CD4-positive, alpha-beta memory T cell (primary cell): ENCODE data around the gene C6orf136. TPM values are rescaled to one million over a fixed set of nuclear protein-coding genes. Genes with fewer than 3 reads are reported as not detected.

Source experiments
- CTCF ChIA-PET: fragments of 350-600 bp; sonication (Branson Sonifier 250); formaldehyde crosslinking; loops from one replicate; lab custom pipeline; 2021; ENCODE audit warnings: inconsistent platforms; ENCODE audit not compliant: partially characterized antibody; lab: Charles Lee
- POLR2A ChIA-PET: fragments of 350-600 bp; sonication (Branson Sonifier 250); formaldehyde crosslinking; loops from one replicate; lab custom pipeline; 2021; ENCODE audit not compliant: partially characterized antibody; lab: Charles Lee
- DNase-seq, 5 donors: peaks; one replicate each; pipeline versions ENCODE4 v3.0.0 to v3.0.0-alpha.2; 2020 to 2022; ENCODE audit warnings: mixed read lengths in 1 of 5
- H3K27ac ChIP-seq: one replicate; pipeline ENCODE4 v1.7.0; 2013; ENCODE audit warnings: low read depth, low read length
- H3K27me3 ChIP-seq: 2 replicates; pipeline ENCODE4 v1.7.0; 2013; ENCODE audit warnings: mild to moderate bottlenecking, low read length, moderate library complexity; ENCODE audit not compliant: insufficient read depth
- H3K36me3 ChIP-seq: 2 replicates; pipeline ENCODE4 v1.7.0; 2013; ENCODE audit warnings: mild to moderate bottlenecking, low read length, moderate library complexity; ENCODE audit not compliant: insufficient read depth
- H3K4me1 ChIP-seq: 2 replicates; pipeline ENCODE4 v1.7.0; 2013; ENCODE audit warnings: mild to moderate bottlenecking, low read length, moderate library complexity; ENCODE audit not compliant: insufficient read depth
- H3K4me3 ChIP-seq, 2 donors: one replicate each; pipeline ENCODE4 v1.7.0; 2013; ENCODE audit warnings: low read length in 2 of 2, mild to moderate bottlenecking in 1 of 2
- H3K9me3 ChIP-seq, 2 donors: one replicate each; pipeline ENCODE4 v1.7.0; 2013; ENCODE audit warnings: low read length in 2 of 2, control low read depth in 1 of 2; ENCODE audit not compliant: control insufficient read depth in 1 of 2
- H3K27ac Mint-ChIP-seq, 7 donors: one replicate each; pipeline ENCODE4 v1.8.0; 2020 to 2021; ENCODE audit warnings: mixed read lengths in 7 of 7, mild to moderate bottlenecking in 6 of 7, inconsistent platforms in 3 of 7, moderate library complexity in 3 of 7
- H3K27me3 Mint-ChIP-seq, 2 donors: one replicate each; pipeline ENCODE4 v1.8.0; 2020 to 2021; ENCODE audit warnings: mixed read lengths in 2 of 2
- H3K36me3 Mint-ChIP-seq, 2 donors: one replicate each; pipeline ENCODE4 v1.8.0; 2020 to 2021; ENCODE audit warnings: mixed read lengths in 2 of 2, inconsistent platforms in 1 of 2, mild to moderate bottlenecking in 1 of 2
- H3K4me1 Mint-ChIP-seq, 4 donors: one replicate each; pipeline ENCODE4 v1.8.0; 2020 to 2021; ENCODE audit warnings: mixed read lengths in 4 of 4, mild to moderate bottlenecking in 1 of 4
- H3K4me3 Mint-ChIP-seq, 8 donors: one replicate each; pipeline ENCODE4 v1.8.0; 2020 to 2021; ENCODE audit warnings: mixed read lengths in 8 of 8, mild to moderate bottlenecking in 7 of 8, moderate library complexity in 6 of 8, inconsistent platforms in 3 of 8
- H3K9me3 Mint-ChIP-seq, 8 donors: one replicate each; pipeline ENCODE4 v1.8.0; 2020 to 2021; ENCODE audit warnings: mixed read lengths in 8 of 8, mild to moderate bottlenecking in 5 of 8, inconsistent platforms in 3 of 8, moderate library complexity in 1 of 8
- intact Hi-C: fragments of 100-400 bp; cut with micrococcal nuclease; formaldehyde crosslinking; loops from one replicate; pipeline ENCODE4 v1.15.1; 2023
- polyA plus RNA-seq, 2 donors: library from polyadenylated mRNA; unstranded; fragments of 300-500 nt; fragmentation: Illumina TruSeq; gene quantifications; one replicate each; pipeline ENCODE4 v1.2.3, GENCODE V29; 2021
- total RNA-seq, 2 experiments: library from RNA; stranded (reverse); gene quantifications; one replicate each; pipeline ENCODE4 v1.2.3, GENCODE V29; 2021

Gene C6orf136
- total and polyA plus RNA-seq, 4 experiments from 2014 or later: 6.2 to 35.0 (median 22.7) TPM

DNA sequence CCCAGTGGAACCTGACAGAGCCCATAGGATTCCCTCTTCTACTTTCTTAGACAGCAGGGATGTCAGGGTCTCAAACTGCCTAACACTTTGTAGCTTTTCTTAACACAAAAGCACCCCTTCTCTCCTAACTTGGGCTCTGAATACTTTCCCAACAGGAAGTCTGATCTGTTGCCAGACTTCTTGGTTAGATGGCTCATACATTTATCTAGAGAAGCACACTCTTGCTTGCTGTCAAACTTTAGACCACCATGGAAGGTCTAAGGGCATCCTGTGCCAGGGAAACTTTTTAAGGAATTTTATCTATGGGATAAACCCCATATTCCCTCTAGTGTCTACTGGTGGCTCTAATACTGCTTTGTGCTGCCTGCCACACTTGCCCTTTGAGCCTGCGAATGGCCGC is 3.3 kb upstream of the C6orf136 start:
- Histone ChIP-seq H3K9me3 (no peaks in the 10 kb centered on the region), H3K27me3 (no peaks in the 10 kb centered on the region), H3K36me3 (no peaks in the 10 kb centered on the region), H3K27ac (no peak overlapping the region), H3K4me1 (peaks cover 20% of the 10 kb centered on the region), H3K4me3 (no peak overlapping the region)
- ChIA-PET POLR2A (interaction anchor here (5.8 kb wide), 1 partner anchor 29 kb away, joined by 58 read pairs; no protein-coding TSS in a partner anchor), CTCF (no interaction called here)
- Mint-ChIP-seq H3K9me3 (no peaks in the 10 kb centered on the region), H3K36me3 (peaks cover 9 to 10% of the 10 kb centered on the region in 2 donors), H3K27ac (peak overlapping the region in 2 of 7 donors; percentile 38 to 58), H3K27me3 (no peaks in the 10 kb centered on the region), H3K4me1 (peaks cover 16 to 26% (median 24%) of the 10 kb centered on the region in 4 donors), H3K4me3 (no peak overlapping the region)
- DNase-seq: no peak
- intact Hi-C loops: no loop called here

GRCh38 chr6:30644769-30645168 is 2.2 kb upstream of the C6orf136 start:
- no peaks in the 10 kb centered on the region for H3K27me3 Mint-ChIP-seq
- peak overlapping the region in 3 of 7 donors; percentile 63 to 80 (median 78) for H3K27ac Mint-ChIP-seq
- ChIA-PET CTCF (interaction anchor here (0.7 to 1.6 kb wide), 5 partner anchors 19 to 161 kb away, joined by 3 to 4 read pairs (median 3); partner anchors contain the start of genes ATAT1 and IER3), POLR2A (interaction anchor here (2.4 to 5.8 kb wide), 2 partner anchors 27 to 30 kb away, joined by 16 to 58 read pairs; partner anchors contain the start of genes MRPS18B and PPP1R10)
- peaks cover 9 to 12% of the 10 kb centered on the region in 2 donors for H3K36me3 Mint-ChIP-seq
- Histone ChIP-seq H3K4me1 (peaks cover 20% of the 10 kb centered on the region), H3K36me3 (no peaks in the 10 kb centered on the region), H3K27me3 (no peaks in the 10 kb centered on the region), H3K4me3 (no peak overlapping the region), H3K27ac (no peak overlapping the region), H3K9me3 (no peaks in the 10 kb centered on the region)
- H3K9me3 Mint-ChIP-seq: no peaks in the 10 kb centered on the region
- no peak overlapping the region for H3K4me3 Mint-ChIP-seq
- peaks cover 18 to 29% (median 26%) of the 10 kb centered on the region in 4 donors for H3K4me1 Mint-ChIP-seq
- DNase-seq: no peak
- intact Hi-C loops: no loop called here

DNA sequence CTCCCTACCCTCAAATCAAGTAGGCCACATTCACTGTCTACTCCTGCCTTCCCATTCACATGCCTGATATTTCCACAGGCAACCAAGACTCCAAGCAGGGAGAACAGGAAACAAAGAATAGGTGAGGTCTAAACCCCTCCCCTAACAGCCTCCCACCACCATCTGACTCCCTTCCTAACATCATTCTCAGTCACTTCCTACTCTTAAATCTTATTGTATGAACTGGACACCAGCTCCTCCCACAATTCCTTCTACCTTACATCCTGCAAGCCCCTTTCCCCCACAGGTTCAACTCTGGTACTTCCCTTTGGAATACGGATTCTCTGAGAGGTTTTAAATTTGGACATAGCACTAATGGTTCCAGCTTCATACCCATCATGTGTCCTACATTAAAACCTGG is 944 bp upstream of the C6orf136 start:
- H3K4me3 ChIP-seq: peak overlapping the region in 1 of 2 donors; percentile 91
- intact Hi-C loops: no loop called here
- H3K4me1 ChIP-seq: peaks cover 20% of the 10 kb centered on the region
- peak overlapping the region in 7 of 8 donors; percentile 3 to 91 (median 87) for H3K4me3 Mint-ChIP-seq
- peaks cover 18 to 29% (median 24%) of the 10 kb centered on the region in 4 donors for H3K4me1 Mint-ChIP-seq
- no peaks in the 10 kb centered on the region for H3K27me3 ChIP-seq
- peaks cover 2% of the 10 kb centered on the region for H3K36me3 ChIP-seq
- peak overlapping the region; percentile 89 for H3K27ac ChIP-seq
- no peaks in the 10 kb centered on the region for H3K27me3 Mint-ChIP-seq
- H3K27ac Mint-ChIP-seq: peak overlapping the region in 6 of 7 donors; percentile 17 to 91 (median 84)
- CTCF ChIA-PET: interaction anchor here (1.3 to 1.7 kb wide), 4 partner anchors 16 to 163 kb away, joined by 4 to 6 read pairs (median 5); no protein-coding TSS in a partner anchor
- POLR2A ChIA-PET: interaction anchor here (1.1 to 5.8 kb wide), 9 partner anchors 20 to 153 kb away, joined by 3 to 58 read pairs (median 5); partner anchors contain the start of genes ATAT1, DHX16, MDC1 and MRPS18B
- H3K9me3 Mint-ChIP-seq: no peaks in the 10 kb centered on the region
- no peaks in the 10 kb centered on the region for H3K9me3 ChIP-seq
- H3K36me3 Mint-ChIP-seq: peaks cover 12 to 17% of the 10 kb centered on the region in 2 donors
- no peak for DNase-seq

DNA sequence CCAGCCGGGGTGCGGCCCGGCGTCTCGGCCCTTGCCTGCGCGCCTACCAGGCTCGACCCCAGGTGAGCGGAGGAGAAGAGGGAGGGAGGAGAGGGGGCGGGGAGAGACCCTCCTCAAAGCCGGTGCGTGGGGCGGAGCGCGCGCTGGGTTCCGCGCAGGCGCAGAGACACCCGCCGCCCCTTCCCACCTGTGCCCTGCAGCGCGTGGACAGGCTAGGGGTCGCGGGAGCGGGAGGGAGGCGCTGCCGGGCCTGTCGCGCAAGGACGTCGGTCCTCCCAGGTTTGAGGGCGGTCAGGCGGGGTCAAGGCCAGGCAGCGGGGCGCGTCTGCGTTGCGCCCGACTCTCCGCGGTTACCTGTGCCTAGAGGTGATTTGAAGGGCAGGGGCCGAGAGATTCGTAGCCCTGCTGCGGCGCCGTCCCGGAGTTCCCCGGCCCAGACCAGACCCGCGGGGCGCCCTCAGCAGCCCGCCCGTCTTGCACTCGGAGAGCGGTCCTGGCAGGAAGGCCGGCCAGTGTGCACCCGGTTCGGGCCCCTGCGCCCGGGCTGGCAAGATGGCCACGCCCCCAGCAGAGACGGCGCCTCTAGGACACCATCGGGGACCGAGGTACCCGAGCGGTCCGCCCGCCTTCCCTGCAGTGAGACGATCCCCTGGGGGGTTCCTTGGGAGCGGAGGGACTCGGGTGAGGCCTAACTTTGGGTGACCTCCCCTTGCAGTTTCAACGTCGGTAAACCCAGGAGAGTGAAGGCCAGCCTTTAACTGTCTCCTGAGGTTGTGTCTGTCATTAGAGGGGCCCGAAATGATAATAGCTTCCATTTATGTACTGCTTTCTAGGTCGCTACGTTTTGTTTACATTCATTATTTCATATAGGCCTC is 546 bp downstream of the C6orf136 start:
- peak; percentile 64 to 84 (median 67) for DNase-seq
- H3K4me1 ChIP-seq: peaks cover 20% of the 10 kb centered on the region
- CTCF ChIA-PET: interaction anchor here (0.8 to 1.7 kb wide), 4 partner anchors 21 to 165 kb away, joined by 3 to 6 read pairs (median 3); partner anchors contain the start of genes ATAT1 and MDC1
- H3K4me1 Mint-ChIP-seq: peaks cover 17 to 29% (median 22%) of the 10 kb centered on the region in 4 donors
- no peaks in the 10 kb centered on the region for H3K9me3 ChIP-seq
- no peaks in the 10 kb centered on the region for H3K9me3 Mint-ChIP-seq
- H3K4me3 Mint-ChIP-seq: peak overlapping the region; percentile 85 to 92 (median 89)
- peak overlapping the region; percentile 85 to 95 (median 92) for H3K27ac Mint-ChIP-seq
- H3K4me3 ChIP-seq: peak overlapping the region; percentile 74 to 91
- H3K27me3 ChIP-seq: no peaks in the 10 kb centered on the region
- peaks cover 17% of the 10 kb centered on the region for H3K36me3 ChIP-seq
- intact Hi-C loops: loop anchor here (1.0 kb wide), 4 partner anchors 21 to 74 kb away; partner anchors contain the start of genes ATAT1, DHX16, MRPS18B and PPP1R10
- H3K36me3 Mint-ChIP-seq: peaks cover 15 to 28% of the 10 kb centered on the region in 2 donors
- H3K27me3 Mint-ChIP-seq: no peaks in the 10 kb centered on the region
- H3K27ac ChIP-seq: peak overlapping the region; percentile 89
- POLR2A ChIA-PET: interaction anchor here (0.6 to 5.8 kb wide), 13 partner anchors 14 to 154 kb away, joined by 3 to 58 read pairs (median 5); partner anchors contain the start of genes ATAT1, DHX16, MDC1 and MRPS18B

- intact Hi-C loops: no loop called here
- Mint-ChIP-seq H3K27me3 (no peaks in the 10 kb centered on the region), H3K27ac (no peak overlapping the region), H3K4me3 (no peak overlapping the region), H3K9me3 (no peaks in the 10 kb centered on the region), H3K36me3 (peaks cover 28 to 55% of the 10 kb centered on the region in 2 donors), H3K4me1 (peaks cover 13 to 24% (median 15%) of the 10 kb centered on the region in 4 donors)
- no peak overlapping the region for H3K27ac ChIP-seq
- no peaks in the 10 kb centered on the region for H3K9me3 ChIP-seq
- H3K36me3 ChIP-seq: peaks cover 51% of the 10 kb centered on the region
- H3K27me3 ChIP-seq: no peaks in the 10 kb centered on the region
- no peak for DNase-seq
- peaks cover 14% of the 10 kb centered on the region for H3K4me1 ChIP-seq
- POLR2A ChIA-PET: interaction anchor here (0.6 to 1.5 kb wide), 6 partner anchors 36 to 823 kb away, joined by 3 to 6 read pairs (median 3); no protein-coding TSS in a partner anchor
- CTCF ChIA-PET: interaction anchor here (1.1 to 2.7 kb wide), 5 partner anchors 9 to 109 kb away, joined by 3 to 6 read pairs (median 4); no protein-coding TSS in a partner anchor
- H3K4me3 ChIP-seq: no peak overlapping the region
Observed at GRCh38 chr6:30651143-30651542, 4.2 kb downstream of the C6orf136 start.

DNA sequence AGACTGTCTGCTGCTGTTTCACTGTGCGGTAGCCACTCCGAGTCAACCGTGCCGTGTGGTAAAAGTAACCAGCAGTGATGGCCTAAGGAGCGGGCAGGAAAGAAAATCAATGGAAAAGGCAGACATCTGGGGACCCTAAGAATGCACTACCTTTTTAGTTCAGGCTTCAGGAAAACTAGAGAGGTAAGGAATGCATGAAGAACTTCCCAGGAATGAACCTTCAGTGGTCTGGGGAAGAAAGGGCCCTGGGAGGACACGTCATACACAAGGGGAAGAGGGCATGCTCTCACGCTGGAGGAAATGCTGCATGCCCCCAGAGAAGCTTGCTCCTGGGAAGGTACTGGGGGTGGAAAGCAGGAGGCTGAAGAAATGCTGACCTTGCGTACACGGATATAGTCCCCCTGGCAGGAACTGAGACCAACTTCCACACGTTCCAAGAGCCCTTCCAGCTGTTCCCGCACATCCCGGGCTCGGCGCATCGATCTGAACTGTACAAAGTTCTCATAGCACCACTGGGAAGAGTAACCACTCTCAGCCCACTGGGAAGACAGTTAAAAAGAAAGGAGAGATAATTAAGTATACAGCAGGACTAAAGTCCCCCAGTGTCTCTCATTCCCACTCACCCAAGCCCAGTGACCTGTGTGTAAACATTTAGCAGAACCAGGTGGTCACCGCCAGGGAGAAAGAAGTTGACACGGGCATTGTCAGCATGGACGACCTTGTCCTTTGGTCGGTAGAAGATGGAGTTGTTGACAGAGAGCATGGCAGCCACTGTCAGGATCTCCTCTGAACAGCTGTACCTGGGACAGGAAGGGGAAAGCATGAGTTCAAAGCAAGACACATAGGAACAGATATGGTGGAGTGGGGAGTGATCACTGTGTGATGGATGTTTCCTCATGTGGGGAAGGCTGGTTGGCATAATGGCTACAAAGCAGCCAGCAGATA is 8.1 kb downstream of the C6orf136 start:
- ChIA-PET CTCF (interaction anchor here (1.1 kb wide), 1 partner anchor 110 kb away, joined by 4 read pairs; no protein-coding TSS in a partner anchor), POLR2A (interaction anchor here (1.1 to 3.0 kb wide), 2 partner anchors 37 to 42 kb away, joined by 3 to 8 read pairs; partner anchors contain the start of genes MRPS18B and PPP1R10)
- DNase-seq: no peak
- Mint-ChIP-seq H3K9me3 (no peaks in the 10 kb centered on the region), H3K27me3 (no peaks in the 10 kb centered on the region), H3K36me3 (peaks cover 54 to 79% of the 10 kb centered on the region in 2 donors), H3K4me3 (no peak overlapping the region), H3K4me1 (peaks cover 0 to 5% (median 0%) of the 10 kb centered on the region in 4 donors), H3K27ac (peak overlapping the region in 4 of 7 donors; percentile 15 to 69 (median 52))
- Histone ChIP-seq H3K27ac (no peak overlapping the region), H3K4me1 (no peaks in the 10 kb centered on the region), H3K27me3 (no peaks in the 10 kb centered on the region), H3K36me3 (peaks cover 82% of the 10 kb centered on the region), H3K4me3 (no peak overlapping the region), H3K9me3 (no peaks in the 10 kb centered on the region)
- intact Hi-C loops: no loop called here
